GM18508 (cell line): ENCODE results near the gene PHLDB3.
"Not testable (repeated sequence)": the region's sequence is repeated elsewhere in the genome, so short reads cannot be mapped to it uniquely, and the experiment has no call there.

Source experiments
- ATAC-seq: cut with Tn5 transposase; IDR thresholded peaks from one replicate; pipeline ENCODE4 v1.9.1; 2021; ENCODE audit warnings: moderate number of reproducible peaks; ENCODE audit not compliant: insufficient read depth, unreplicated experiment

The PHLDB3 gene

DNA sequence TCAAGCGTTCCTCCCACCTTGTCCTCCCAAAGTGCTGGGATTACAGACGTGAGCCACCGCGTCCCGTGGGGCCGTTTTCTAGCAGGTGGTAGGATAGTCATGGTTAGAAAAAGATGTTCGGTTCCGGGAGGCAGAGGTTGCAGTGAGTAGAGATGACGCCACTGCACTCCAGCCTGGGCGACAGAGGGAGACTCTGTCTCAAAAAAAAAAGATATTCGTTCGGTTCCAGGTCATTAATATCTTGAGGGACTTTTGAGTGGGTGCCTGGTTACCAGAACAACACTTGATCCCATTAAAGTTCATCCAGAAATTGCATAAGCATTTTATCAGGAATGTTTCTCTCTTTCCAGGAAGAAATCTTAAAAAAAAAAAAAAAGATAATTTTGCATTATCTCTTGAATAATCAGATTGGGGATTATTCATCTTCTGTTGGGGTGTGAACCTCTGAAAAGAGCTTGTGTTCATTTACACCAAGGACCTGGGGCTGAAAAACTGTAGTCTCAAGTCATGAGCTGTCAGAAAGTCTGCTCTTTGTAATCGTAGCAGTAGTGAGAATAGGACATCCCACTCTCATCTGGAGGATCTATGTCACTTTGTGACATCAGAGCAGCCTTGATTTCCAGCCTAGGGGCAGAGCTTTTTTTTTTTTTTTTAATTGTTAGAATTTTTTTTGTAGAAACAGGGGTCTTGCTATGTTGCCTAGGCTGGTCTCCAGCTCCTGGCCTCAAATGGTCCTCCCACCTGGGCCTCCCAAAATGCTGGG lies 23.5 kb upstream of the PHLDB3 start:
- no peak for ATAC-seq

DNA sequence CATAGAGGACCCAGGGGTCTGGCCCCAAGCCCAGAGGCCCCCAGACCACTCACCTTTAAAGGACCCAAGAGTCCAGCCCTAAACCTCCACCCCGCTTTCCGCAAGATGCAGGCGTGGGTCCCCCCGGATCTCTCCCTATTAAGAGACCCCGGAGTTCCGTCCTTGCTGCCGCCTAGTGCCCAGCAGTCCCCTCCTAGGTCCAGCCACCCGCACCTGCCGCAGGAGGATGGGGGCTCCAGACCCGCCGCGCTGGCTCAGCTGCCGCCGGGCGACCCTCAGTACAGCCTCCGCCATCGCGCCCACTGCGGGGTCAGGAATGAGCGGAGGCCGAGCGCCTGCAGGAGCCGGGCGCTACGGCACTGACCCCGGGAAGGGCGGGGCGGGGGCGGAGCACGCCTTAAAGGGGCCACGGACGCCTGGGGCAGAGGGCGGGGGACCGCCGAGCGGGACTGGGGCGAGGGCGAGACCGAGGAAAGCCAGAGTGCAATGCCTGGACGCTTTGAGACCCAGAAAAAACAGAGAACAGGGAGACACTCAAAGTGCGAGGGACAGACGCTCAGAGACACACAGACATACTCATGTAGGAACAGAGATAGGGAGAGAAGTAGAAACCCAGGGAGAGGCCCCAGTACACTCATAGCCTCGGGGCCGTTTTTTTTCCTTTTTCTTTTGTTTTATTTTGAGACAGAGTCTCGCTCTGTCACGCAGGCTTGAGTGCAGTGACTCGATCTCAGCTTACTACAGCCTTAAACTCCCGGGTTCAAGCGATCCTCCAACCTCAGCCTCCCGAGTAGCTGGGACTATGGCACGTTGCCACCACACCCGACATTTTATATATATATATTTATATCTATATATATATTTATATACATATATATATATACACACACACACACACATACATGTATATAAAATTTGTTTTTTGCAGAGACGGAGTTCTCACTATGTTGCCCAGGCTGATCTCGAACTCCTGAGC lies 22.6 kb upstream of the PHLDB3 start, which contains the start of gene ETHE1:
Gene ETHE1 (minus strand): TSS at position 318 of the 976 bp plus-strand sequence. CDS start 24 bp downstream, at position 294.
- ATAC-seq: no peak

DNA sequence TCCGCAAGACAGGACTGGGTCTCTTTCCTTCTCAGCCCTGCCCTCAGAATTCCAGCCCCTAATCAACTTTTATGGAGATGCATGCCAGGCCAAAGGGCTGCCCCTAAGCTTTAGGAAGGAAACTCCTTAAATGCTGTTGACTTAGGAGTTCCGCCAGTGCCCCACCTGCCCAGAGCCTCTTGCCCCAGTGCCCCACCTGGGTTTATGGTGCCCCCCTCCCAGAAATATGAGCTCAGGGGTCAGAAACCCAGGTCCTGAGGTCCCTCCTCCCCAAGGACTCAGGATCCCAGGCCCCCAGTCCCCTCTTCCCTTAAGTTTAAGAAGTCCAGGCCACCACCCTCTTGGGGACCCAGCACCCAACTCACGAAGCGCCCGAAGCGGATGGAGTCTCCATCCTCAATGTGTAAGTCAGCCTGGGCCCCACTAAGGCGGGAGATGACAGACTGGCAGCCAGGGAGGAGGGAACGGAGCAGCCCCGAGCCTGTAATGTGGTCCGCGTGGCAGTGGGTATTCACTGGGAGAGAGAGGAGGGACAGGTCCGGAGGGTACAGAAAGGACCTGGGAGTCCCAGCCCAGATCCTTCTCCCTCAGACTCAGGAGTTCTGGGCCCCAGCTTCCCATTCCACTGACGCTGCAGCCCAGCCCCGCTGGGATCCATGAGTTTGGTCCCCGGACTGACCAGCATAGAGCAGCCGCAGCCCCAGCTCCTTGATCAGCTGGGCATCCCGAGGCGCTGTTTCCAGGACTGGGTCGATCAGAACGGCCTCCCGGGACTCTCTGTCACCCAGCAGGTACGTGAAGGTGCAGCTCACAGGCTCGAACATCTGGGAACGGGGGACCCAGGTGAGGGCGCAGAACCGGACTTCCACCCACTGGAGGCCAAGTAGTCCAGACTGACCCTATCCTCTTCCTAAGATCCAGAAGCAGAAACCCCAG lies 21.6 kb upstream of the PHLDB3 start:
- ATAC-seq: no peak

DNA sequence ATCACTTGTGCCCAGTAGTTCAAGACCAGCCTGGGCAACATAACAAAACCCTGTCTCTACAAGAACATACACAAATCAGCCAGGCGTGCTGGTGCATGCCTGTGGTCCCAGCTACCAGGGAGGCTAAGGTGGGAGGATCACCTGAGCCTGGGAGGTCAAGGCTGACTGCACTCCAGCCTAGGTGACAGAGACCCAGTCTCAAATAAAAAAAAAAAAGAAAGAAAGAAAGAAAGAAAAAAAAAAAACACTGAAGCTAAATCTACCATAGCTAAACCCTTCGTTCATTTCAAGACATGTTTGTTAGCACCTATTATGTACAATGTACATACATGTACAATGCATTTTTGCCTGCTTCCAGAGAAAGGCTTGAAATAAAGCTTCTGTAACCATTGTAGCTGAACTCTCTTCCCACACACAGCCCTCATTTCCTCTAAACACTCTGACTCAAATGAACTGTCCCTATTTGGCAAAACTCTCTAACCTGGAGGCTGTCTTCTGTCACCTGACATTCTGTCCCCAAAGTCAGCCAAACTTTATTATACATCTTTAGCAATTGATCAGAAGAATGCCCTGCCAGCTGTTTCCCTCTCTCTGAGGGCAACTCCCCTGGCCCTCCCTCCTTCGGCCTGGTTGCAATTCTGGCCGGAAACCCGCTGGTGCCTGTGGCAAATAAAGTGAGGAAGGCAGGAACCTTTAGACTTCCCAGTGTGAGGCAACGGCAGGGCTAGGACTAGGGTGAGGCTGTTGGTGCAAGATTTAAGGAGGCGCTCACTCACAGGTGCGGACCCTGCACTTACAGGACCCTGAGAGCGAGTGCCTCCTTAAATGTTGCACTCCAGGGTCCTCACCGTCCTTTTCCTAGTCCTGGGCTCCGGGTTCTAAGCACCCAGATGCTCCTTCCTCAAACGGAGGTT lies 20.6 kb upstream of the PHLDB3 start:
- ATAC-seq: no peak

DNA sequence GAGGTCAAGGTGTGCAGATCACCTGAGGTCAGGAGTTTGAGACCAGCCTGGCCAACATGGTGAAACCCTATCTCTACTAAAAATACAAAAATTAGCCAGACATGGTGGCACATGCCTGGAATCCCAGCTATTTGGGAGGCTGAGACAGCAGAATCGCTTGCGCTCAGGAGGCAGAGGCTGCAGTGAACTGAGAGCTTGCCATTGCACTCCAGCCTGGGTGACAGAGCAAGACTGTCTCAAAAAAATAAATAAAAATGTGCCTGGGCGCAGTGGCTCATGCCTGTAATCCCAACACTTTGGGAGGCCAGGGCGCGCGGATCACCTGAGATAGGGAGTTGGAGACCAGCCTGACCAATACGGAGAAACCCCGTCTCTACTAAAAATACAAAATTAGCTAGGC lies 19.1 kb upstream of the PHLDB3 start:
- ATAC-seq: not testable (repeated sequence)

DNA sequence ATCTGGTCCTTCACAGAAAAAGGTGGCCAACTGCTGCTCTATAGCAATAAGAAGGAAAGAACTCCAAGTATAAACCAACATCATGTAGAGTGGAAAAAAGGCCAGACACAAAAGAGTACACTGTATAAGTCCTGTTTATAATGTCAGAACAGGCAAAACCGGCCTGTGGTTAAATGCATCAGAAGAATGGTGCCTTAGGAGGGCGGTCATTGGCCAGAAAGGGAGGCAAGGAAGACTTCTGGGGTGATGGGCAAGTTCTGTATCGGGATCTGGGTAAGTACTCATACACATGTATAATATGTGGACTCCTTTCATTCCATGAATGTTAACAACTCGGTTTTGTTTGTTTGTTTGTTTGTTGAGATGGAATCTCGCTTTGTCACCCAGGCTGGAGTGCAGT lies 18.4 kb upstream of the PHLDB3 start:
- ATAC-seq: no peak

DNA sequence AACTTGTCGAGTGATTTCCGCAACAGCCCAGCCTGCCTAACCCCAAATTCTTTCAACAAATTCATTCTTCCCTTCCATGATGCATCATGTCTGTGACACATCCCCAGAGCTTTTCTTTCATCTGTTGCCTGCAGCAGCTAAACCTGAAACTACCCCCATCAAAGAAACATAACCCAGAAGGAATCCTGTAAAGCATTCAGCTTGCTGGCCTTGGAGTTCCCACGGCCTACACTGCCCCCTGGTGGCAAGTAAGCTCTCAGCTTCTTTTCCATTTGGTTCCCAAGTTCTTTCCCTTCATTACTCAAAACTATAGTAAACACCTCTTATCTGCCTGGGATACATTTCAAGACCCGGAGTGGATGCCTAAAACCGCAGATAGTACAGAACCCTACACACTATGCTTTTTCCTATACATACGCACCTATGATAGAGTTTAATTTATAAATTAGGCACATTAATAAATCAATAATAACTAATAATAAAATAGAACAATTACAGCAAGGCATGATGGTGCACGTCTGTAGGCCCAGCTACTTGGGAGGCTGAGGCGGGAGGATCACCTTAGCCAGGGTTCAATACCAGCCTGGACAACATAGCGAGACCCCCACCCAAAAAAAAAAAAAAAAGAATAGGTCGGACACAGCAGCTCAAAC lies 15.0 kb upstream of the PHLDB3 start:
- no peak for ATAC-seq

DNA sequence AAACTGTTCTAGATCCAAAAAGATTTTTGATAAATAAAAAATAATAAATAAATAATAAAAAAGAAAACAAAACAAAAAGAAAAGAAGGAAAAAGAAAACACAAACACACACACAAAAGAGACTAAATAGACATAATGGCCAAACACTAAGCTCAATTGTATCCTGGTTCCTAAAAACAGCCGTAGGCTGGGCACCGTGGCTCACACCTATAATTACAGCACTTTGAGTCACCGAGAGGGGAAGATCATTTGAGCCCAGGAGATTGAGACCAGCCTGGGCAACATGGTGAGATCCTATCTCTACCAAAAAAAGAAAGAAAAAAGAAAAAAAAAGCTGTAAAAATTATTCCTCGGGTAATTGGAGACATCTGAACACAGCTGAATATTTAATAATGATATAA lies 13.5 kb upstream of the PHLDB3 start:
- ATAC-seq: no peak

DNA sequence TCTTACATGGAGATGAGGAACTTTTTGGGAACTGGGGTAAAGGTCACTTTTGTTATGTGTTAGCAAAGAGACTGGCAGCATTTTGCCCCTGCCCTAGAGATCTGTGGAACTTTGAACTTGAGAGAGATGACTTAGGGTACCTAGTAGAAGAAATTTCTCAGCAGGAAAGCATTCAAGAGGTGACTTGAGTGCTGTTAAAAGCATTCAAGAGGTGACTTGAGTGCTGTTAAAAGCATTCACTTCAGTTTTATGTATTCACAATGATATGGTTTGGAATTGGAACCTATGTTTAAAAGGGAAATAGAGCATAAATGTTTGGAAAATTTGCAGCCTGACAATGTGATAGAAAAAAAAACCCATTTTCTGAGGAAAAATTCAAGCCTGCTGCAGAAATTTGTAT lies 7.9 kb upstream of the PHLDB3 start:
- ATAC-seq: not testable (repeated sequence)

DNA sequence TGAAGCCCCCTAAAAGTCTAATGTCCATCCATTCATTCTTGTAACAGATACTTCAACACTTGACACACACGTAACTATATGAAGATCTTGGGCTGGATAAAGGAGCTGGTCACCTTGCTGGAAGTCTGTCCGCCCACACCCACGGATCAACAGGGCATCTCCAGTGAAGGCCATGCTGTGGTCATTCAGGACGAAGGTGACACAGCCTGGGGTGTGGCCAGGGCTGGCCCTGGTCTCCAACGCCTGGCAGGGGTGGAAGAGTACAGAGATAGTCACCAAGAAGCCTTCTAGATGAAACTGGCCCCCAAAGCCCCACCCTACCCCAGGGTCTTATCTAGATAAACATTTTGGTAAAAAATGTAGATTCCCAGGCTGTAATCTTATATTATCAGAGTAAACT lies 6.8 kb upstream of the PHLDB3 start:
- no peak for ATAC-seq

DNA sequence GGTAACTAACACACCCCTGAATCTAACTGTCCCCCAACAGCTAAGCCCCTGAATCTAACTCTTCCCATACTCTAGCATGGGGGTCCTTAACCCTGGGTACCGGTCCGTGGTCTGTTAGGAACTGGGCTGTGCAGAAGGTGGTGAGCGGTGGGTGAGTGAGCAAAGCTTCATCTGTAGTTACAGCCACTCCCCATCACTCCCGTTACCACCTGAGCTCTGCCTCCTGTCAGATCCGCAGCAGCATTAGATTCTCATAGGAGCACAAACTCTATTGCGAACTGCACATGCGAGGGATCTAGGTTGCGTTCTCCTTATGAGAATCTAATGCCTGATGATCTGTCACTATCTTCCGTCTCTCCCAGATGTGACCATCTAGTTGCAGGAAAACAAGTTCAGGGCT lies 6.2 kb upstream of the PHLDB3 start:
- no peak for ATAC-seq

DNA sequence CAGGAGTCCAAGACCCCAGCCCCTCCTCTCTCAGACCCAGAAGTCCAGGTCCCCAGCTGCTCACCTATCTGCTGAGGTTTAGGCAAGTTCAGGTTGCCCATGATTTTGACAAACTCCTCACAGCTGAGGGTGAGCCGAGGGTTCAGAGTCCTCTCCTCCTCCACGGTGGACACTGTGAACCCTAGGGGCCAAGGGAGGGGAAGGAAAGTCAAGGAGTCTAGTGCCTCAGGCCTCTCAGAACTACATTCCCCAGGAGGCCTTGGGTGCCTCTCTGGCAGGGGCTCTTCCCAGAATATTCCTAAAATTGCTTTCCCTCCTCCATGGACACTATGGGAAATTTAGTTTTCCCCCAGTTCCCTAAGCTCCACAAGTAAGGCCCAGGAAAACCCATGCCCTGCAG lies 3.3 kb upstream of the PHLDB3 start:
- ATAC-seq: no peak

DNA sequence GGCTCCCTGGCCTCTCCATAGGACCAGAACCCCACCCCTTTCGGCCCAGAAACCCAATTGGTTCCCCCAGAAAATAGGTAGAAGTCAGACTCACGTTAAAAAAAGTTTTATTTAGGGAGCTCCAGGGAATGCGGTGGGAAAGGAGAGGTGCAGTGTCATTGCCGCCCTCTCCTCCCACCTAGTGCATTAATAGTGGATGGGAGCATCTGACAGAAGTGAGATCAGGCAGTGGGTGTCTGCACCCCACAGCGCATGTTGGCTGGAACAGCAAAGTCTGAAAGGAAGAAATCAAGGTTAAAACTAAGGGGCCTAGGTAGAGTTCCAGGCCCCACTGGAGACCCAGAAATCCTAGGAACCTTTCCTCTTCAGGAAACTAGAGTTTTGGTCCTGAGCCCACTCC lies 2.1 kb upstream of the PHLDB3 start:
- ATAC-seq: no peak

DNA sequence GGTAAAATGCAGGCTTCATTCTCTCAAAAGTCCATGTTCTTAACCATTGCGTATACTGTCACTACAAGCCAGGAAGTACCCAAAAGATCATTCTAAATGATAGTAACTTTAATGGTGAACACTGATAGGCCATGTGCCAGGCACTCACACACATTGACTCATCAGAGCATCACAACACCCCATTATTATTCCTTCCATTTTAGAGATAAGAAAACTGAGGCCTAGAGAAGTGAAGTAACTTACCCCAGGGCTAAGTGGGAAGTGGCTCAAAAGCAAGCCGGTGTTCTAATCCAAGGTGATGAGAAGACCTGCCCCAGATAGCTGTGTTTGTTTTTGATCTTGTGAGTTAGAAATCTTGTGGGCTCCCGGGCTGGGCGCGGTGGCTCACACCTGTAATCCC lies 1.4 kb upstream of the PHLDB3 start:
- ATAC-seq: no peak

DNA sequence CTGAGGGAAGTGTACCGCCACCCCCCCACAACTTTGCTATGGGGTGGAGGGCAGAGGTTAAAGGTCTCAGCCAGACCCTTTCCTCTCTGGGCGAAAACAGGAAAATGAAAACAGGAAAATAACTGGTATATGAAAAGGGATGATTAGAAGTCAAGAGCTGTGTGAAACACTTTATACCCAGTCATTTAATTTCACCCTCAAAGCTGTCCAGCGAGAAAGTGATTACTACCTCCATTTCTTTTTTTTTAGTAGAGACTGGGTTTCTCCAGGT lies 575 bp upstream of the PHLDB3 start:
- ATAC-seq: no peak

DNA sequence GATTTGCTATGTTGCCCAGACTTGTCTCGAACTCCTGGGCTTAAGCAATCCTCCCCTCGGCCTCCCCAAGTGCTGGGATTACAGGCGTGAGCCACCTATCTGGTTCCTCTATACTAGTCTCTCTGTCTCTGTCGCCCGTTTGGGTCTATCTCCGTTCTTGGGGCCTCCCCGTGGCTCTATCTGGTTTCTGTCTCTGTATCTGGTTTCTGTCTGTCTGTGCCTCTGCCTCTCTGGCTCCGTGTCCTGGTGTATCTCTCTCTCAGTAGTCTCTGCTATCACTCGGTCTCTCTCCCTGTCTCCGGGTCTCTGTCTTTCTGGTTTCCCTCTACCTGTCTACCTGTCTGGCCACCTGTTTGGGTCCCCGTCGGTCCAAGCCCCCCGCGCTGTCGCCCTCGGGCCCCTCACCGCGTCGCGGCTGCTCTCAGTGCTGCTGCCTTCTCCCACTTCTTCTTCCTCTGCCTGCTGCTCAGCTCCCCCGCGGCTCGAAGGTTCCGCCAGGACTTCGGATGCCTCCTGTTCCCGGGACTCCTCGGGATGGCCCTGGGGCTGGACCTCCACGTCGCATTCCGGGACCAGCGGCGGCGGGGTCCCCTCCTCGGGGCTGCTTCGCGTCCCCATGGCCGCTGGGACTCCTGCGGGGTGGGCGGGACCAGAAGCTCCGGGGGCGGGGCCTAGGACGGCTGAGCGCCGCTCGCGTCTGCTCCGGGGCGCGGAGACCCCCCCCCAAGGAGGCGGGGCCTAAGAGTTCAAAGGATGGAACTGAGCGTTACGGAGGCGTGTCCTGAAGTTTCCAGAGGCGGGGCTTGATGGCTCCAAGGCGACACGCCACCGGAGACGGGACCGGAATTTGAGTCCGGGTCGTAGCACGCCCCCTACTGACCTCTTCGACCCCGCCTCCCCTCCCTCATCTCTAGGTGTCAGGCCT lies 783 bp downstream of the PHLDB3 start:
- ATAC-seq: no peak

DNA sequence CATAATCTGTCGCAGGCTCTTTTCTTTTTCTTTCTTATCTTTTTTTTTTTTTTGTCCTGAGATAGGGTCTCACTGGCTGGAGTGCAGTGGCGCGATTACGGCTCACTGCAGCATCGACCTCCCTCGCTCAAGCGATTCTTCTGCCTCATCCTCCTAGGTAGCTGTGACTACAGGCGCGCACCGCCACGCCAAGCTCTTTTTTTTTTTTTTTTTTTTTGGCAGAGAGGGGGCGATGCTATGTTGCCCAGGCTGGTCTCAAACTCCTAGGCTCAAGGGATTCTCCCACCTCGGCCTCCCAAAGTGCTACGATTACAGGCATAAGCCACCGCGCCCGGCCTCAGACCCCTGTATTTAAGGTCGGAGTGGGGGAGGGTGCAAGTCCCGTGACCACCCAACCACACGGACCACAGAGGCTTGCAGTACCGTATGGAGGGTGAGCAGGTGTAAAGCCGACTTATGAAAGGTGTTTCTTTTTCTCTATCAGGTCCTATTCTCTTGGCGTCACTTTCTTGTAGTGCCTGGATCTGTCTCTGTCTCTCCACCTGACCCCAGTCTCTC lies 2.0 kb downstream of the PHLDB3 start:
- ATAC-seq: no peak
